HG03025 (cell line): Measurements from ENCODE around the gene PTPRK.
"Not testable (repeated sequence)": the region's sequence is repeated elsewhere in the genome, so short reads cannot be mapped to it uniquely, and the experiment has no call there.

ENCODE experiments used
- ATAC-seq: cut with Tn5 transposase; IDR thresholded peaks from one replicate; pipeline ENCODE4 v1.9.1; 2021; ENCODE audit warnings: mild to moderate bottlenecking, moderate library complexity; ENCODE audit not compliant: unreplicated experiment, low FRiP score

Gene PTPRK

DNA sequence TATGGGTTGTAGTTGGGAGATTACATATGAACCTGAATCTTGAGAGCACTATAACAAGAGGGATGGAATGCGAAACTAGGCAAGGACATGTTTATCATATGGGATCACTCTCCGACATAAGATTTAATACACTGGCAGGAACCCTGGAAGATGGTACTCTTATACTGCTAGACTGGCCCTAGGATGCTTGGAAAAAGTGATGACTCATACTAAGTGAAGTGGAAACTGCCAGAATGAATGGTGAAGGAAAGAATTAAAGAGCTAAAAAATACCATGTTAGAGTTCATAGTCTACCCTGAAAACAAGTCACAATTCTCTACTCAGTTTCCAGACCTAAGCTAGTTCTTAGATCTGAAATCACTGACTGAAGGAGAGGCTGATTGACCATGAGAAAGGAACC is 574.0 kb downstream of the PTPRK start:
- no peak for ATAC-seq

DNA sequence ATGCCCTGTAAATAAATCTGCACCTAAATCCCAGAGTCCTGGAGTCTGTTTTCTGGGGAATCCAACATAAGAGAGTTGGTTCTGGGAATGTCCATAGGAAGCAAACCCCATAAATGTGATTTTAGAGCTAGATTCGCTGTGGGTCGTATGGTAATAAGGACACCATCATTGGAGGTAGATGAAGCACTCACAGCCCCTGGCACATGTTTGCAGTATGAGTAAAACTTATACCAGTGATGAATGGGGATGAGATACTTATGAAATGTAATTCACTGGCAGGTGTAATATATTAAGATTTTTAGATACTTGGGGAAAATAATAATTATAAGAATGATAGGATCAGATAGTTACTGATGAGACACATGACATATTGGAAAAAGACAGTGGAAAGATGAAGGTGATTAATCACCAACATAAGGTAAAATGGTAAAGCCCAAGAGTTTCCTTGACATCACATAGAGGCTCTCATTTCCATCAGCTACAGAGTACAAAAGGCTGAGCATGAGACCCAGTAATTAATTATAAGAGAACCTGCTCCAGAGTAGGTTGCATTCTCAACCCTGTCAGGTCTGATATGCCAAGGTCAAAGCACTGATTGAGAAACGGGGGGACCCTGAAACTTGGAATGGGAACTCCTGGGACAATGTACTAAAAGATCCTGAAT is 574.8 kb downstream of the PTPRK start:
- no peak for ATAC-seq

DNA sequence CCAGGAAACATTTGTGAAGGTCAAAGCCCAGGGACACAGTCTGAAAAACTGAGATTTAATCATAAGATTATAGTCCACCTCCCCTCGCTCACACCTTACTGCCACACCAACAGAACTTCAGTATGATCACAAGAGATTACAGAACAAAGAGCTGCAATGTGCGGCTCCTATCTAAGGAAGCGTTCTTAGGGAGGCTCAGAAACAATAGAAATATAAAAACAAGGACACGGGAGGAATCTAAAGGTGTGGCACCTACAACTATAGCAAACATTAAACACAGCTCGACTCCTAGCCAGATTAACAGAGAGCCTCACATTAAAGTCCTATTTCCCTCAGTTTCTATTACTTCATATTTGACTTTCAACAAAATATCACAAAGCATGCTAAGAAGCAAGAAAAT is 579.2 kb downstream of the PTPRK start:
- no peak for ATAC-seq

DNA sequence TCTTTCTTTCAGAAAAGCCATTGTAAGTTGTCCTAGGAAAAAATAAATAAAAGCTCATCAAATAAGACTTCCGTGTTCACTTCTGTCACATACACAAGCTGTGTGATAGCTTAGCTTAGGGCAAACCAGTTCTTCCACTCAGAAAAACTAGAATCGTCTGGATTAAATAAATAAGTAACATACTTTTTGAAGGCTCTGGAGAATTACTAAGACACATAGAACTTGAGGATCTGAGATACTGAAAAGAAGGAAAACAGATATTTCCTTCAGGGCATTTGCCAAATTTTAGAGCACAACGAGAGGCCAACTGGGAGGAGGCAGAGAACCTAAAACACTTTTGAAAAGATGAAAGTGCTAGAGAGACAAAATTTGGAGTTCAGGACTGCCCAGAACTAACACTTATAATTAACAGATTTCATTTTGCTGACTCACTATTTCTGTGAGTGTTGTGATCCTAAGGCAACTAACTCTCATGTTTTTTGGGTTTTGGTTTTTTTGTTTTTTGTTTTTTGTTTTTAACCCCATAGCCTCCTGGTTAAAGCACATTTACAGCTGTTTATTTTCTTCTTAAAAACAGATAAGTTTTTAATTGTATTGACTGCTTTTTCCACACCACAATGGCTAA is 580.8 kb downstream of the PTPRK start:
- ATAC-seq, result no peak

GRCh38 chr6:127938701-127939100 is 581.7 kb downstream of the PTPRK start:
- ATAC-seq, result no peak

DNA sequence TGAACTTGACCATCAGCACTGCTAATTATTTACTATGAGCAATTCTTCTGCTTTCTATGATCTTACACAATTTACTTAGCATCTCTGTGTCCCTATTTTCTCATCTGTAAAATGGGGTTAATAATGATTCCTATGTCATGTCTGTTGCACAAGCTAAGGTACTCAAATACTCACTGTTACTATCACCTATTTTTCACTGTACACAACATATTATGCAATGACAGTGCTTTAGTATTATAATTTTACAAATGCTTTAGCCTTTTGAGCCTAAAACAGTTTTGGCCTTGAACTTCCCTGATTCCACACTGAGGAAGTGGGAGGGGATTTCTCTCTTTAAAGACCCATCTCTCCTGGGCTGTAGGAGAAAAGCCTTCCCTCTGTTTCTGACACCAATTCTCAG is 582.7 kb downstream of the PTPRK start:
- no peak for ATAC-seq

DNA sequence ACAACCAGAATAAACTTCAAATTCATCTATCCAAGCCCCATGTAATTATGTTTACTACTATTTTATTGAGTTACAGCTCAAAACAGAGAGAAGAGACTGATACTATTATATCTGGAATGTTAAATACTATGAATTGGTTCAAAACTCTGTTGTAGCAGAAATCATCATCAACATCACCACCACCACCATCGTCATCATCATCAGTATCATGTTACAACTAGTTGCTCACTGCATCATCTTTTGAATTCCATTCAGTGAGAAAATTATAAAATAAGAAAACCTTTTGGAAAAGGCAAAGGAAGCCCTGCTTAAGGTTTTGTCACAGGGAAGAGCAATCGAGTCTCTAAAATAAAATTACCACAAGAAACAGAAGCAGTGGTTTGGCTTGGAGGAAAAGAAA is 583.3 kb downstream of the PTPRK start:
- ATAC-seq, result no peak

DNA sequence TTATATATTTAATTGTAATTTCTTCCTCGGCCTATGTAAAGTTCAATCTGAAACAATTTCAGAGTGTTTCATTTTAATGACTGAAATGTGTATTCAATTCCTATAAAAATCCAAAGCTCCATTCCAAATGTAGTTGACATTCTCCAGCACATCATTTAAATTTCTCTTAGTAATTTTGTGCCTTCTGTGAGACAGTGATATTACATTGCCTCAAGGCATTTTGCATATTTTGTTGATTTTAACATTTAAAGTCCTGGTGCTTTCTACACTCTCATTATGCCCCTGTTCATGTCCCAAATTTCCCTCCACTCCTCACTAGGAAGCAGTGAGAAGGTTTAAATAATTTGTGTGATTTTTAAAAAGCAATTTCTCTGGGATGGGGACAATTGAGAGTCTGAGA is 585.4 kb downstream of the PTPRK start:
- ATAC-seq, result no peak

DNA sequence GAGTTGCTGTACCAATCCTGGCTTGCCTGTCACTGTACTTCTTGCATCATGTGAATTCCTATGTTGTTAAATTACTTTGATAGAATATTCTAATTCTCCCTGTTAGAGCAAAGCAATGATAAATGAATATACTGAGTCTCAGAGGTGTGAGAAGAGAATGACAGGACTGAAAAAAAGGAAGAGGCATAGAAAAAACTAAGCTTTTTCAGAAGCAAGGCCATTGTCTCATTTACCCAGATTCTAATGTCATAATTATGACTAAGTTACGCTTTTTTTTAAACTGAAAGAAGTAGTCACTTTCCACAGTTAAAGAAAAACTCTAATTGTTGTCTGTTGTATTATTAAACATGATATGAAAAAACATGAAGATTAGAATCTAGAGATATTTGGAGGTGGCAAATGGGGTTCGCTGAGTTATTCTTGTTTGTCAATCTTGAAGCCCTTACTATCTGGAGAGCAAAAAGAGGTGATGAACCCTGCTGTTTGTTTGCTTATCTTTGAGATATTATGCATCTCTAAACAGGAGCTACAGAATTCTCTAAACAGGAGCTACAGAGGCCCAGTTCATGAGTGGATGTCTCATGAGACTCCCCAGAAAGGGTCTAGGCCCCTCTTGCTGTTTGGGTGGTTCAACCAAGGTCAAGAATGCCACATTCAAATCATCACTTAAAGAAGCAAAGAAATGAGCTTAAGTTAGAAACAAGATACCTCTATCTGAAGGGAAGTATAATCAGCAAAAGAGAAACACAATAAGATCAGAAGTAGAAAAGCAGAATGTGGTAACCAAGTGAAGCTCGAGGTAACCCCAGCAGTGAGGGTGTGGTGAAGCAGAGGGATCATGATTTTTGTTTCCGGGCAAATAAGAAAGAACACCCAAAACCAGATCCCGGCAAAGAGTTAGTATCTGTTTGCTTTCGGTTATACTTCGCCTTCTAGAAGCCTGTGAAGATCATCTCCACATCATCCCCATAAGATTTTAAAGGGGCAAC is 586.3 kb downstream of the PTPRK start:
- no peak for ATAC-seq

- no peak for ATAC-seq
These were observed 587.3 kb downstream of the PTPRK start for GRCh38 chr6:127933137-127933536.

DNA sequence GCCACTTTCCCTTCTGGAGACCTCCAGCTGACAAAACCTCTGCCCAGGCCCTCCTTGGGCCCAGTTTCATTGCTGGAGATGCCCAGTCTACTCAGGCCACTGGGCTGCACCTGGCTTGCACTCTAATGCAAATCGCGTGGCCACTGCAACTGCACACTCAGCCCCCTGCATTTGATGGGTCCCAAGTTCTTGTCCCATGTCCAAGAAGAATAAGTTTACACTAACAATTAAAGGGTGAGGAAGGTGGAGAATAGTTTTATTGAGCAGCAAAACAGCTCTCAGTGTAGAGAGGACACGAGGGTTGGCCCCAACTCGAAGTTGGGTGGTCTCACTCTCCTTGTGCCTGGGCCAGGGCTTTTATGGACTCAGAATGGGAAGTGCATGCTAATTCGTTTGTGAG is 587.7 kb downstream of the PTPRK start:
- no peak for ATAC-seq

GRCh38 chr6:127926441-127926840 is 594.0 kb downstream of the PTPRK start:
- not testable (repeated sequence) for ATAC-seq

DNA sequence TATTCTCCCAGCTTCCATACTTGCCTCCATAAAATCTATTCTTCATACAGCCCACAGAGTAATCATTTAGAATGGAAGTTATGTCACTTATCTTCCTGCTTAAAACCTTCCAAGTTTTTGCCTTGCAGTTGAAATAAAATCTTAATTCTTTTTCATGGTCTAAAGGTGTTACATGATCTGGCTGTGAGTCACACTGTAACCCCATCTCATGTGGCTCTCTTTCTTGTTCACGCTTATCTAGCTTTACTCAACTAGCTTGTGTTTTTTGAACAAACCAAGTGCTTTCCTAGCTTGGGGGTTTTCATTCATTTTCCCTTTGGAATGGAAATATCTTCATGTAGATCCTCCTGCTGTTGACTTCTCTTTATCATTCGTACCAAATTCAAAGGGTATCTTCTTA is 596.0 kb downstream of the PTPRK start:
- ATAC-seq, result no peak

DNA sequence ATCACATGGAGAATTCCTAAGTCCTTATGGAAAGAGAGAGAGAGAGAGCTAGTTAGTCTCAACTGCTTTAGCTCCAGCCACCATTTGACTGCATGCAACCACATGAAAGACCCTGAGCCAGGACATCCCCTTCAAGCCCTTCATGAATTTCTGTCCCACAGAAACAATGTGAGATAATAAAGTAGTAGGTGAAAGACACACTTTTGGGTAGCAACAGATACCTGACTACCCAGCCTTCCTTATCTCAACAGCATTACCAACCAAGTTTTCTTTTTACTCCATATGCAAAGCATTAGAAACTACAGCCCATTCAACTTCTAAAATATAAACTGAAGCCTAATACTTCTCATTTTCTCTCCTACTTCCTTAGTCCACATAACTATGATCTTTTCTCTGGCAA is 596.4 kb downstream of the PTPRK start:
- no peak for ATAC-seq

DNA sequence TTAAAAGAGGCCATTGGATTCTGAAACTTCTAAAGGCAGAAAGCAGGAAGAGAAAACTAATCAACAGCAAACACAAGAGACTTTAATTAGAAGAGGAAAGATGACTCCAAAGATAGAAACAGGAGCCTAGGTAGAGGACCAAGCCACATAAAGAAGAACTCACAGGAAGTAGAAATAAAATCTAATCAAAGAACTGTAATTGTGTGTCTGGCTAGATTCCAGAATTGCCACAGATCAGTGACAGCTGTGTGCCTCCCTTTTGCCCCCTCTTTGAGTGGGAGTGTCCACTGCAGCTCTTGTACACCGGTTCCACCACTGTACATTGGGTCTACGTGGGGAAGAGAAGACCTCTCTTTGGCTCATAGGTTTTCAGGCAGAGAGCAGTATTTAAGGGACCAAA is 597.3 kb downstream of the PTPRK start:
- ATAC-seq, result no peak

GRCh38 chr6:127921982-127922381 is 598.4 kb downstream of the PTPRK start:
- no peak for ATAC-seq

DNA sequence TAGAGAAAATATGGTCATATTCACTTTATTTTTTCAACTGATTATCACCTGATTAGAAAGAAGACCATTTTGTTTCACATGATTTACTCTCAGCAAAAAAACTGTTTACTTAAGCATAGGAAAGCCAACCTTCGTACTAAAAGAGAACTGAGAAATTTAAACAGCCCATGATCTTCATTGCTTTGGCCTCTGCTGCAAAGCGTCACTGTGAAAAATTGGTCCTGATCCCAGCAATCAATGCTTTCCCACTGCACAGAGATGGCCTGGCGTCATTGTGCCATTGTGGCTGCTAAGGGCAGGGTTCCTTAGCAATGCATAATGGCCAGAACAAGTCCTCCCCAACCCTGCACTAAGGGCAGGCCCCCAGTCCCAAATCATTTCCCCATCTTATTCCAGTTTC is 599.6 kb downstream of the PTPRK start:
- no peak for ATAC-seq
